Endothelial cell (in vitro differentiated cells): ENCODE measurements around the gene FAM136A. TPM values are rescaled to one million over a fixed set of nuclear protein-coding genes. Genes with fewer than 3 reads are reported as not detected.
A peak's percentile ranks its signal among the peaks of the same experiment; 100 is the strongest.
"Not testable (repeated sequence)": the region's sequence is repeated elsewhere in the genome, so short reads cannot be mapped to it uniquely, and the experiment has no call there.

Experiments
- DNase-seq: peaks from one replicate; pipeline ENCODE4 v3.0.0; 2021; ENCODE audit warnings: low spot score
- H3K27ac Mint-ChIP-seq: one replicate; pipeline ENCODE4 v1.8.0; 2021; ENCODE audit warnings: mixed read lengths, inconsistent platforms; ENCODE audit not compliant: unreplicated experiment
- H3K27me3 Mint-ChIP-seq: one replicate; pipeline ENCODE4 v1.8.0; 2021; ENCODE audit warnings: mild to moderate bottlenecking, moderate library complexity, mixed read lengths, inconsistent platforms; ENCODE audit not compliant: unreplicated experiment
- H3K36me3 Mint-ChIP-seq: one replicate; pipeline ENCODE4 v1.8.0; 2021; ENCODE audit warnings: mild to moderate bottlenecking, low read depth, mixed read lengths, inconsistent platforms; ENCODE audit not compliant: unreplicated experiment
- H3K4me1 Mint-ChIP-seq: one replicate; pipeline ENCODE4 v1.8.0; 2021; ENCODE audit warnings: mild to moderate bottlenecking, mixed read lengths, inconsistent platforms; ENCODE audit not compliant: unreplicated experiment
- H3K4me3 Mint-ChIP-seq: one replicate; pipeline ENCODE4 v1.8.0; 2021; ENCODE audit warnings: mild to moderate bottlenecking, mixed read lengths, inconsistent platforms; ENCODE audit not compliant: unreplicated experiment
- H3K9me3 Mint-ChIP-seq: one replicate; pipeline ENCODE4 v1.8.0; 2021; ENCODE audit warnings: mixed read lengths, inconsistent platforms; ENCODE audit not compliant: unreplicated experiment
- CTCF ChIP-seq: fragments of 200-600 bp; sonication (generic); IDR thresholded peaks from one replicate; pipeline ENCODE4 v1.5.0; 2021; ENCODE audit warnings: antibody characterized with exemption; ENCODE audit not compliant: unreplicated experiment
- total RNA-seq: library from RNA; stranded (reverse); fragmentation: NEBNext Ultra II Directional; extraction: Animal tissue kit (Norgen Biotek cat#: 25700); gene quantifications from one replicate; pipeline ENCODE4 v1.2.1, GENCODE V29; 2021; ENCODE audit not compliant: unreplicated experiment

The FAM136A gene
- total RNA-seq, 1 donor from 2014 or later = 37.9 TPM

GRCh38 chr2:70303186-70303585 is 1.3 kb upstream of the FAM136A start:
- peaks cover 1% of the 10 kb centered on the region for H3K27me3 Mint-ChIP-seq
- H3K36me3 Mint-ChIP-seq = no peaks in the 10 kb centered on the region
- H3K4me1 Mint-ChIP-seq = no peaks in the 10 kb centered on the region
- DNase-seq = no peak
- H3K4me3 Mint-ChIP-seq = no peak overlapping the region
- H3K27ac Mint-ChIP-seq = no peak overlapping the region
- TF ChIP-seq CTCF = no peak
- H3K9me3 Mint-ChIP-seq = no peaks in the 10 kb centered on the region

GRCh38 chr2:70302195-70302546 is 304 bp upstream of the FAM136A start:
- H3K4me3 Mint-ChIP-seq, H3K27ac Mint-ChIP-seq, H3K9me3 Mint-ChIP-seq, DNase-seq, H3K4me1 Mint-ChIP-seq, H3K27me3 Mint-ChIP-seq, H3K36me3 Mint-ChIP-seq: not testable (repeated sequence)
- TF ChIP-seq CTCF = peak; percentile 44

- TF ChIP-seq CTCF = no peak
- Mint-ChIP-seq H3K36me3 (peaks cover 4% of the 10 kb centered on the region), H3K9me3 (no peaks in the 10 kb centered on the region)
These were observed 1.0 kb downstream of the FAM136A start for GRCh38 chr2:70300771-70301343.

GRCh38 chr2:70297828-70298227 is 4.0 kb downstream of the FAM136A start:
- DNase-seq, H3K27ac Mint-ChIP-seq, H3K4me3 Mint-ChIP-seq, H3K4me1 Mint-ChIP-seq, H3K36me3 Mint-ChIP-seq, H3K9me3 Mint-ChIP-seq: not testable (repeated sequence)
- H3K27me3 Mint-ChIP-seq = peaks cover 12% of the 10 kb centered on the region

More at GRCh38 chr2:70300771-70301343, 1.0 kb downstream of the FAM136A start:
- Mint-ChIP-seq H3K4me3 (peak overlapping the region; percentile 94), H3K27me3 (peaks cover 1% of the 10 kb centered on the region), H3K4me1 (no peaks in the 10 kb centered on the region), H3K27ac (no peak overlapping the region)
- DNase-seq = no peak

GRCh38 chr2:70283500-70284191 is 18.2 kb downstream of the FAM136A start:
- no peaks in the 10 kb centered on the region for H3K27me3 Mint-ChIP-seq
- H3K4me3 Mint-ChIP-seq = peak overlapping the region; percentile 10
- no peaks in the 10 kb centered on the region for H3K4me1 Mint-ChIP-seq
- TF ChIP-seq CTCF = no peak
- no peaks in the 10 kb centered on the region for H3K9me3 Mint-ChIP-seq
- no peak for DNase-seq
- H3K36me3 Mint-ChIP-seq = peaks cover 45% of the 10 kb centered on the region
- no peak overlapping the region for H3K27ac Mint-ChIP-seq
